ENCODE measurements around the gene CENPP.

DNA sequence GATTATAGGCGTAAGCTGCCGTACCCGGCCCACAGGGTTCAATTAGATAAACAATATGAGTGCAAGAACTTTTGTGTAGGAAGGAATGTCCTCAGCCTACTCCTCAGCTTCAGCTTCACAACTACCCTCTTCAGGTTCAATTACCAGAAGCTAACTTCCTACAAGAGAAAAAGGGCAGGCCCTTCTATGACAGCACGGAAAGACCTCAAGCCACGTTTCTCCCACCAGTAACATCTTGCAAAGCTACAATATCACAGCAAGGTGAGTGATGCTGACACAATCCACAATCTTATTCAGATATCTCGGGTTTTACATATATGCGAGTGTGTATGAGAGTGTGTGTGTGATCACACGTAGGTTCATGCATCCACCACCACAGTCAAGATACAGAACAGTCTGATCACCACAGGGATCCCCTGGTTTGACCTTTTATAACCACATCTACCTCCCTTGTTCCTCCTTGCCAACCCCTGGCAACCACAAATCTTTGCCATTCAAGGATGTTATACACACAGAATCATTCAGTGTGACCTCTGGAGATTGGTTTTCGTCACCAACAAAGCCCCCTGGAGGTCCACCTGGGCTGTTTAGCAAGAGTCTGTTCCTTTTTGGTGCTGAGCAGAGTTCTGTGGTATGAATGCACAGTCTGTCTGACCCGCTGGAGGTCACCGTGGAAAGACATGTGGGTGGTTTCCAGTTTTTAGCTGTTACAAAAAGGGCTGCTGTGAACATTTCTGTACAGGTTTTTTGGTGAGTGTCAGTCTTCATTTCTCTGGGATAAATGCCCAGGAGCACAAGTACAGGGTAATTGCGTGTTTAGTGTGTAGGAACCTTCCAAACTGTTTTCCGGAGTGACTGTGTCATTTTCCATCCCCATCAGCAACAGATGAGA is 305.9 kb downstream of the CENPP start:
- TF ChIP-seq, protein P1, sequence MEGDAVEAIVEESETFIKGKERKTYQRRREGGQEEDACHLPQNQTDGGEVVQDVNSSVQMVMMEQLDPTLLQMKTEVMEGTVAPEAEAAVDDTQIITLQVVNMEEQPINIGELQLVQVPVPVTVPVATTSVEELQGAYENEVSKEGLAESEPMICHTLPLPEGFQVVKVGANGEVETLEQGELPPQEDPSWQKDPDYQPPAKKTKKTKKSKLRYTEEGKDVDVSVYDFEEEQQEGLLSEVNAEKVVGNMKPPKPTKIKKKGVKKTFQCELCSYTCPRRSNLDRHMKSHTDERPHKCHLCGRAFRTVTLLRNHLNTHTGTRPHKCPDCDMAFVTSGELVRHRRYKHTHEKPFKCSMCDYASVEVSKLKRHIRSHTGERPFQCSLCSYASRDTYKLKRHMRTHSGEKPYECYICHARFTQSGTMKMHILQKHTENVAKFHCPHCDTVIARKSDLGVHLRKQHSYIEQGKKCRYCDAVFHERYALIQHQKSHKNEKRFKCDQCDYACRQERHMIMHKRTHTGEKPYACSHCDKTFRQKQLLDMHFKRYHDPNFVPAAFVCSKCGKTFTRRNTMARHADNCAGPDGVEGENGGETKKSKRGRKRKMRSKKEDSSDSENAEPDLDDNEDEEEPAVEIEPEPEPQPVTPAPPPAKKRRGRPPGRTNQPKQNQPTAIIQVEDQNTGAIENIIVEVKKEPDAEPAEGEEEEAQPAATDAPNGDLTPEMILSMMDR (conservative IDR thresholded peaks at IDR 0.05; ENCODE audit: low read depth, low read length) = no peak
- no peak for TF ChIP-seq EZH2phosphoT487 (IDR thresholded peaks at IDR 0.05; ENCODE audit: borderline replicate concordance, low read length)
- TF ChIP-seq EZH2 (IDR thresholded peaks at IDR 0.05; ENCODE audit: low read length, unreplicated experiment) = no peak

Data from PC-3 (cell line).